AG08396 (cell line): ENCODE data around the gene HUWE1.
"Not testable (repeated sequence)": the region's sequence is repeated elsewhere in the genome, so short reads cannot be mapped to it uniquely, and the experiment has no call there.

Experiments used
- DNase-seq: peaks from one replicate; pipeline ENCODE4 v3.0.0; 2012; ENCODE audit warnings: low spot score, mixed read lengths

The HUWE1 gene

DNA sequence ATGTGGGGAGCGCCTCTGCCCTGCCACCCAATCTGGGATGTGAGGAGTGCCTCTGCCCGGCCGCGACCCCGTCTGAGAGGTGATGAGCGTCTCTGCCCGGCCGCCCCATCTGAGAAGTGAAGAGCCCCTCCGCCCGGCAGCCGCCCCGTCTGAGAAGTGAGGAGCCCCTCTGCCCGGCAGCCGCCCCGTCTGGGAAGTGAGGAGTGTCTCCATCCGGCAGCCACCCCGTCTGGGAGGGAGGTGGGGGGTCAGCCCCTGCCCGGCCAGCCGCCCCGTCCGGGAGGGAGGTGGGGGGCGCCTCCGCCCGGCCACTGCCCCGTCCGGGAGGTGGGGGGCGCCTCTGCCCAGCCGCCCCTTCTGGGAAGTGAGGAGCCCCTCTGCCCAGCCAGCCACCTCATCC lies 182.5 kb downstream of the HUWE1 start:
- not testable (repeated sequence) for DNase-seq

DNA sequence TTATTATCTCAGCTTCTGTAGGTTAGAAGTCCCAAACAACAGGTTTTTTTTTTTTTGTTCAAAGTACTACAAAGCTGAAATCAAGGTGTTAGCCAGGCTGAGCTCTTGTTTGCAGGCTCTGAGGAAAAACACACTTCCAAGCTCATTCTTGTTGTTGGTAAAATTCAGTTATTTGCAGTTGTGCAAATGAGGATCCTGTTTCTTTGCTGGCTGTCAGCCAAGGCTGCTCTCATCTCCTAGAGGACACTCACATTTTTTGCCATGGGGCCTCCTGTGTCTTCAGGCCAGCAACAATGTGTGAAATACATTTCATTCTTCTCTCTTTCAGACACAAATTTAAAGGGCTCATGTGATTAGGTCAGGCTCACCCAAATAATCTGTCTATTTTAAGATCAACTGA lies 192.1 kb downstream of the HUWE1 start:
- peak; percentile 9 for DNase-seq

DNA sequence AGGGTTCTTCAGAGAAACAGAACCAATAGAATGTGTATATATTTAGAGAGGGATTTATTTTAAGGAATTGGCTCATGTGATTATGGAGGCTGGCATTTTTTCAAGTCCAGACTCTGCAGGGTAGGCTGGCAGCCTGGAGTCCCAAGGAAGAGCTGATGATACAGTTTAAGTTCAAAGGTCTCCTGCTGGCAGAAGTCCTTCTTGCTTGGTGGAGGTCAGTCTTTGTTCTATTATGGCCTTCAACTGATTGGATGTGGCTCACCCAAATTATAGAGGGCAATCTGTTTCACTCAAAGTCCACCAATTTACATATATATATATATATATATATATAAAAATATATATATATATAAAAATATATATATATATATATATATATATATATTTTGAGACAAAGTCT lies 200.2 kb downstream of the HUWE1 start:
- DNase-seq: no peak

DNA sequence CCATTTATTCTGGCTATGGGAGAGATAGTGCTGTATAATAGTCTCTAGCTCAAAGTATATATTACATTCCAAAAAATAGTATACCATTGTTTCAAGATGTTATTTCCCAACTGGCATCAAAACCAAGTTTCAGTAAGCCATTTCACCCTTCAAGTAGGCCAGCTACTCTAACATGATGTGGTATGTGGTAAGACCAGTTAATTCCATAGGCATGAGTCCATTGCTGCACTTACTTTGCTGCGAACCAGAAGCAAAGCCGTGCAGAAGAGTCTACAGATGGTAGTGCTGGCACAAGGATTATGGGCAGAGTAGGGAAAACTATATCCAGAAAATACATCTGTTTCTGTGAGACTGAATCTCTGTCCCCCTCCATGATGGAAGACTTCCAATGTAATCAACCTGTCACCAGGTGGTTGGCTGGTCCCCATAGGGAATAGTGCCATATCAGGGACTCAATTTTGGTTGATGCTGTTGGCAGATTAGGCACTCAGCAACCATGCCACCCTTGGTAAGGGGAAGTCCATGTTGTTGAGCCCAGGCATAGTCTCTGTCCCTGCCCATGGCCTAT lies 202.6 kb downstream of the HUWE1 start:
- peak; percentile 22 for DNase-seq

DNA sequence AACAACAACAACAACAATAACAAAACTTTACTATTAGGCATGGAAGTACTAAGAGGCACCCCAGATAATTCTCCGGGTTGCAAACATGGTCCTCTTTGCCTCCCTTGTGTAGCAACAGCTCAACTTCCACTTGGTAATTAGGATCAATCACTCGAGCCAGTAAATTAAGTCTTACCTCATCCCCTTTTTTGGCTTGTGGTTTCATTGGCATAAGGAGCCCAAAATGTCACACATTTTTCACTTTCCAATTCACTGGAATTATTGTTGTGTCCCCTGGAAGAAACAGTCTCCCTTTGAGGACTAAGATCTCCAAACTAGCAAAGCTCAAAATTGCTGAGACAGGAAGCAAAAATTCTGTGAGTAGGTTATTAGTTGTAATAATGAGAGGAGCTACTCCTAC lies 203.1 kb downstream of the HUWE1 start:
- DNase-seq: no peak
